A673 (cell line): Measurements from ENCODE around the gene RAB4A.

ENCODE experiments used
- CTCF ChIP-seq: fragments of 300-800, 200-600 bp; sonication (generic); conservative IDR thresholded peaks from 2 replicates; pipeline ENCODE4 v1.5.1; 2017; ENCODE audit warnings: low read depth, mild to moderate bottlenecking, antibody characterized with exemption, low read length, moderate library complexity, mixed read lengths
- EZH2 ChIP-seq: fragments of 200-600 bp; sonication (generic); IDR thresholded peaks from 2 replicates; pipeline ENCODE4 v1.6.1; 2017; ENCODE audit warnings: borderline replicate concordance, low read depth, mild to moderate bottlenecking, mixed read lengths, antibody characterized with exemption, low read length; ENCODE audit not compliant: poor library complexity, severe bottlenecking

- no peak for TF ChIP-seq EZH2
- no peak for TF ChIP-seq CTCF
These were observed 47.1 kb downstream of the RAB4A start for GRCh38 chr1:229318056-229318455.
